Upper lobe of left lung (tissue), 6 donors: Measurements from ENCODE around the gene JMY. TPM values are rescaled to one million over a fixed set of nuclear protein-coding genes. Genes with fewer than 3 reads are reported as not detected.
A peak's percentile ranks its signal among the peaks of the same experiment; 100 is the strongest.
"Not testable (repeated sequence)": the region's sequence is repeated elsewhere in the genome, so short reads cannot be mapped to it uniquely, and the experiment has no call there.

Experiments
- ATAC-seq, 2 donors: fragments of 200-7000 bp; cut with Tn5 transposase; one replicate each; pipeline ENCODE4 v1.9.1; 2022; ENCODE audit warnings: mild to moderate bottlenecking in 2 of 2, moderate library complexity in 2 of 2; ENCODE audit not compliant: low FRiP score in 2 of 2
- DNase-seq, 2 donors: peaks; one replicate each; pipeline ENCODE4 v3.0.0-alpha.2; 2019 to 2020
- H3K27ac ChIP-seq, 4 donors: fragments of 200-600 bp; sonication (generic); one replicate each; pipeline ENCODE4 v1.5.1; 2016 to 2019
- H3K27me3 ChIP-seq, 4 donors: fragments of 200-600 bp; sonication (generic); one replicate each; pipeline ENCODE4 v1.5.1; 2017 to 2019
- H3K36me3 ChIP-seq, 4 donors: fragments of 200-600 bp; sonication (generic); one replicate each; pipeline ENCODE4 v1.5.1; 2016 to 2019
- H3K4me1 ChIP-seq, 4 donors: fragments of 200-600 bp; sonication (generic); one replicate each; pipeline ENCODE4 v1.5.1; 2018 to 2019
- H3K4me3 ChIP-seq, 4 donors: fragments of 200-600 bp; sonication (generic); one replicate each; pipeline ENCODE4 v1.5.1; 2017 to 2019; ENCODE audit warnings: mild to moderate bottlenecking in 2 of 4, moderate library complexity in 1 of 4
- H3K9me3 ChIP-seq, 4 donors: fragments of 200-600 bp; sonication (generic); one replicate each; pipeline ENCODE4 v1.5.1; 2018 to 2019
- EP300 ChIP-seq, 4 donors: sonication (generic); formaldehyde crosslinking; IDR thresholded peaks; one replicate each; pipeline ENCODE4 v1.5.1; 2017; ENCODE audit warnings: antibody characterized with exemption in 4 of 4, control low read depth in 2 of 4
- POLR2A ChIP-seq, 4 donors: fragments of 450-650 bp; IDR thresholded peaks; one replicate each; pipeline ENCODE4 v1.5.1; 2016 to 2017; ENCODE audit warnings: antibody characterized with exemption in 4 of 4, mild to moderate bottlenecking in 2 of 4
- POLR2AphosphoS5 ChIP-seq, 2 donors: sonication (generic); formaldehyde crosslinking; IDR thresholded peaks; one replicate each; pipeline ENCODE4 v1.5.1; 2017; ENCODE audit warnings: antibody characterized with exemption in 2 of 2
- WGBS, 2 donors: methylation state at CpG; one replicate each; pipeline ENCODE4 v1.1.5; 2017 to 2018; 5-methylcytosine and 5-hydroxymethylcytosine counted together
- total RNA-seq, 6 donors: library from RNA; depleted of rRNA in 4 of 6; stranded (reverse); fragments of >200 nt in 4 of 6; gene quantifications; one replicate each; pipeline versions ENCODE4 v1.1.0 to v1.2.1, GENCODE V29; 2016 to 2021
- TF ChIP-seq, protein P1 (sequence below), 6 experiments: fragments of 450-650 bp in 4 of 6; fragments of 200-600 bp in 2 of 6; sonication (generic) in 2 of 6; IDR thresholded peaks; one replicate each; pipeline ENCODE4 v1.5.1; 2016 to 2019; ENCODE audit warnings: antibody characterized with exemption in 6 of 6
- donor health status: DM: no; HTN: no; CAD: no; lungs with moderate emphysema.
- donor health status: DM: no; HTN: yes; CAD: no; lungs with severe emphysema.

Gene JMY
- total RNA-seq, 6 donors from 2014 or later = 7.9 to 28.8 (median 11.9) TPM

DNA sequence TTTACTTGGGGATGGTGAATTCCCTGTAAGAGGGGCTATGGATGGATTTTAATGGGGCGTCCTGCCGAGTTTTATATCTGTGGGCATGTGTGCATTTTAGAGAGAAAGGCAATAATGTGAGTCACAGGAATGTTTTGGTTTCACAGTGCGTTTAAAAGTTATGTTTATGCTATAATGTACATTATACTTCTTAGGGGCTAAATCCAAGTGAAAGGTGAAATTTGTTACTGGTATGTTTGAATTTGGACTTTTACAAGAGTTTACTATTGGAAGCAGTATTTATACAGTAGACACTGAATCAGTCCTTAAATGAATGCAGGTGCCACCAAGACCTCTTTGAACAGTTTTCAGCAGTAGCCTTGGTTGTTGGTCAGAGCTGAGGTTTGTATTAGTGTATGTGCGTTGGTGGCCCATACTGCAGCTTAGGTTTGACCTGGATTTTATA is 5.6 kb downstream of the JMY start:
- Histone ChIP-seq H3K36me3 (no peaks in the 10 kb centered on the region), H3K27ac (no peak overlapping the region), H3K4me1 (peaks cover 19 to 39% (median 30%) of the 10 kb centered on the region in 4 donors), H3K27me3 (no peaks in the 10 kb centered on the region), H3K4me3 (no peak overlapping the region), H3K9me3 (no peaks in the 10 kb centered on the region)
- DNase-seq (no peak), ATAC-seq (no peak)
- TF ChIP-seq EP300 (IDR thresholded peaks at IDR 0.05) (no peak), POLR2AphosphoS5 (IDR thresholded peaks at IDR 0.05) (no peak), POLR2A (IDR thresholded peaks at IDR 0.05) (no peak)
- TF ChIP-seq, protein P1, sequence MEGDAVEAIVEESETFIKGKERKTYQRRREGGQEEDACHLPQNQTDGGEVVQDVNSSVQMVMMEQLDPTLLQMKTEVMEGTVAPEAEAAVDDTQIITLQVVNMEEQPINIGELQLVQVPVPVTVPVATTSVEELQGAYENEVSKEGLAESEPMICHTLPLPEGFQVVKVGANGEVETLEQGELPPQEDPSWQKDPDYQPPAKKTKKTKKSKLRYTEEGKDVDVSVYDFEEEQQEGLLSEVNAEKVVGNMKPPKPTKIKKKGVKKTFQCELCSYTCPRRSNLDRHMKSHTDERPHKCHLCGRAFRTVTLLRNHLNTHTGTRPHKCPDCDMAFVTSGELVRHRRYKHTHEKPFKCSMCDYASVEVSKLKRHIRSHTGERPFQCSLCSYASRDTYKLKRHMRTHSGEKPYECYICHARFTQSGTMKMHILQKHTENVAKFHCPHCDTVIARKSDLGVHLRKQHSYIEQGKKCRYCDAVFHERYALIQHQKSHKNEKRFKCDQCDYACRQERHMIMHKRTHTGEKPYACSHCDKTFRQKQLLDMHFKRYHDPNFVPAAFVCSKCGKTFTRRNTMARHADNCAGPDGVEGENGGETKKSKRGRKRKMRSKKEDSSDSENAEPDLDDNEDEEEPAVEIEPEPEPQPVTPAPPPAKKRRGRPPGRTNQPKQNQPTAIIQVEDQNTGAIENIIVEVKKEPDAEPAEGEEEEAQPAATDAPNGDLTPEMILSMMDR (IDR thresholded peaks at IDR 0.05) = no peak
- 89% methylated on average over 4 of the region's 4 CpGs for WGBS, 2 donors

DNA sequence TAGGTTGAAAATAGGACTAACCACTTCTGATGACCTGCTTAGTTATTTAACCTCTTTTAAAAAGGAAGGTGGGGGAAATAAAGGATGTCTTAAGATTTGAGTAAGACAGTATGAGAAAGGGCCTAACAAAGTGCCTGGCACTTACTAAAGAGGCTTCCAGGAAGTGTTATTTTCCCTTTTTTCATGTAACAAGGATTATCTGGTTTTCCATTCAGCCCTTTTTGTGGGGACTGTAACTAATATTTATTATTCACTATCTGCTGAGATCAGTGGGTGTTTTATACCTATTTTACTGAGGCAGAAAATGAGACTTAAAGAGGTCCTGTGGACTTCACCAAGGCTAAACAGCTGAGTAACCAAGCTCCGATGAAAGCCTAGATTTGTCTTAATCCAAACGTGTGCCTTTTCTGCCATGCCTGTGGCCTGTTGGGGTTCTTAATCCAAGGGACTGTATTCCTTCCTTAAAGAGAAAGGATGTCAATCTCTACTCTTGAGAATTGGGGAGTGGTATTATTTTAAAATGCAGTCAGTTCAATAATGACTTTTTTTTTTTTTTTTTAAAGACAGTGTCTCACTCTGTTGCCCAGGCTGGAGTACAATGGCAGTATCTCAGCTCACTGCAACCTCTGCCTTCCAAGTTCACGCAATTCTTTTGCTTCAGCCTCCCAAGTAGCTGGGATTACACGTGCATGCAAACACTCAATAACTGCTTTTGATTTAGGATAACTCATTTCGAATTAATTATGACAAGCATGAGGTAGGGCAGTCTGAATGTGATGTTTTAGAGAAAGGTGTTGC is 6.5 kb downstream of the JMY start:
- Histone ChIP-seq H3K4me3 (no peak overlapping the region), H3K4me1 (peaks cover 18 to 38% (median 30%) of the 10 kb centered on the region in 4 donors), H3K36me3 (no peaks in the 10 kb centered on the region), H3K9me3 (no peaks in the 10 kb centered on the region), H3K27ac (no peak overlapping the region), H3K27me3 (no peaks in the 10 kb centered on the region)
- TF ChIP-seq, protein P1 (IDR thresholded peaks at IDR 0.05) = no peak
- TF ChIP-seq POLR2AphosphoS5 (IDR thresholded peaks at IDR 0.05) = no peak
- TF ChIP-seq POLR2A (IDR thresholded peaks at IDR 0.05) = no peak
- TF ChIP-seq EP300 (IDR thresholded peaks at IDR 0.05) = no peak
- no peak for ATAC-seq
- 83 to 85% methylated on average over 5 of the region's 5 CpGs for WGBS, 2 donors
- no peak for DNase-seq

DNA sequence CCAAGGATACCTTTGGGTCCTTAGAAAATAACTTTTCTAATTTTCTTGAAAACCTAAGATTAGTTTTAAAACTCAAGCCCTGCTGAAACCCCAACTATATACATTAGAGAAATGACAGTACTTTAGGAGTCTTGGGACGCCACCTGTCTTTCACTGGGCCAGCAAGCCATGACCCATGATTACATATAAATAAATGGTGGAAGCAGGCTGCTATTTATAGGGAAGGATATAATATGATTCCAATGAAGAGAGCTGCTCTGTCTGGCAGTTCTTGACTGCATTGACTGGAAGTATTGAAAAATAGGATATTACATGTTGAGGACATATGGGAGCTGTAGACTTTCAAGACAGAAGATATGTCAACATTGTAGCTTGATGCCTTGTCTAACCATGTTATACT is 7.3 kb downstream of the JMY start:
- Histone ChIP-seq H3K4me3 (no peak overlapping the region), H3K27ac (no peak overlapping the region), H3K4me1 (peaks cover 10 to 30% (median 24%) of the 10 kb centered on the region in 4 donors), H3K9me3 (no peaks in the 10 kb centered on the region), H3K36me3 (no peaks in the 10 kb centered on the region), H3K27me3 (no peaks in the 10 kb centered on the region)
- no peak for DNase-seq
- 83 to 94% methylated on average over 1 of the region's 1 CpG for WGBS, 2 donors
- TF ChIP-seq, protein P1 (IDR thresholded peaks at IDR 0.05) = no peak
- no peak for TF ChIP-seq EP300 (IDR thresholded peaks at IDR 0.05)
- TF ChIP-seq POLR2A (IDR thresholded peaks at IDR 0.05) = no peak
- TF ChIP-seq POLR2AphosphoS5 (IDR thresholded peaks at IDR 0.05) = no peak
- no peak for ATAC-seq

GRCh38 chr5:79254067-79254466 is 18.1 kb downstream of the JMY start:
- H3K4me1 ChIP-seq, H3K9me3 ChIP-seq, H3K36me3 ChIP-seq, DNase-seq, H3K27me3 ChIP-seq, H3K4me3 ChIP-seq, H3K27ac ChIP-seq, ATAC-seq: not testable (repeated sequence)
- 80 to 82% methylated on average over 8 of the region's 8 CpGs for WGBS, 2 donors

DNA sequence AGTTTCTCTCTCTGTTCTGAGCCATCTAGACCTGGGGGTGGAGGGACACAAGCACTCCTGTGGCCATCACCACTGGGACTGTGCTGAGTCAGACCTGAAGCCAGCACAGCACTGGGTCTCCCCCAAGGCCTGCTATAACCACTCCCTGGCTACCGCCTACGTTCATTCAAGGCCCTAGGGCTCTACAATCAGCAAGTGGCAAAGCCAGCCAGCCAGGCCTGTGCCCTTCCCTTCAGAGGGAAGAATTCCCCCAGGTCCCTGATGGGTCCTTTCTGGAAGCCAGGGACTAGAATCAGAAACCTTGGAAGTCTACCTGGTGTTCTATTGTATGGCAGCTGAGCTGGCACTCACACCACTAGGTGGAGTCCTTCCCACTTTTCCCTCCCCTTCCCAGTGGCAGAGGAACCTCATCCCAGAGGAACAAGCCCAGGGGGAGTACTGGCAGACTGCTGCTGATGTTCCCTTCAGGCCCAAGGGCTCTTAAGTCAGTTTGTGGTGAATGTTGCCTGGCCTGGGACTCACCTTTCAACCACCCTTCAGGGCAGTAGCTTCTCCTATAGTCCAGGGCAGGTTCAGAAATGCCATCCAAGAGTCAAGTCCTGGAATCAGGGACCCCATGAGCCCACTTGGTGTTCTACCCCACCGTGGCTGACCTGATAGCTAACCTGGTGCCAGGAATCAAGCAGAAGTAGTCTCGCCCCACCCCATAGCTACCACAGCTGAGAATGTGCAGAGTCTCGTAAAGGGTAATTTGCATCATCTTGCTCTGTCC is 20.0 kb downstream of the JMY start:
- no peak overlapping the region for H3K27ac ChIP-seq
- no peaks in the 10 kb centered on the region for H3K36me3 ChIP-seq
- no peak for TF ChIP-seq EP300 (IDR thresholded peaks at IDR 0.05)
- TF ChIP-seq, protein P1 (IDR thresholded peaks at IDR 0.05) = peak in 4 of 6 experiments; percentile 23 to 31 (median 24)
- WGBS, 2 donors = 93 to 96% methylated on average over 5 of the region's 5 CpGs
- H3K4me3 ChIP-seq = no peak overlapping the region
- no peaks in the 10 kb centered on the region for H3K9me3 ChIP-seq
- H3K4me1 ChIP-seq = no peaks in the 10 kb centered on the region
- DNase-seq (no peak), ATAC-seq (peak in 1 of 2 donors; percentile 16)
- H3K27me3 ChIP-seq = no peaks in the 10 kb centered on the region
